Muscle layer of colon (tissue), 2 donors: ENCODE measurements around the gene ACP6.

Experiments used
- H3K27ac ChIP-seq: one replicate; pipeline ENCODE4 v1.7.0; 2013; ENCODE audit warnings: low read depth, mild to moderate bottlenecking, low read length, moderate library complexity
- H3K27me3 ChIP-seq, 2 donors: one replicate each; pipeline ENCODE4 v1.7.0; 2013; ENCODE audit warnings: low read length in 2 of 2, mild to moderate bottlenecking in 2 of 2; ENCODE audit not compliant: insufficient read depth in 2 of 2, control insufficient read depth in 1 of 2
- H3K36me3 ChIP-seq: one replicate; pipeline ENCODE4 v1.7.0; 2013; ENCODE audit warnings: mild to moderate bottlenecking, low read length; ENCODE audit not compliant: insufficient read depth
- H3K4me1 ChIP-seq: one replicate; pipeline ENCODE4 v1.7.0; 2013; ENCODE audit warnings: mild to moderate bottlenecking, low read length; ENCODE audit not compliant: insufficient read depth
- H3K4me3 ChIP-seq, 2 donors: one replicate each; pipeline ENCODE4 v1.7.0; 2013; ENCODE audit warnings: low read length in 2 of 2, low read depth in 1 of 2, mild to moderate bottlenecking in 1 of 2, moderate library complexity in 1 of 2
- H3K9ac ChIP-seq: one replicate; pipeline ENCODE4 v1.7.0; 2013; ENCODE audit warnings: low read length
- H3K9me3 ChIP-seq: one replicate; pipeline ENCODE4 v1.7.0; 2013; ENCODE audit warnings: mild to moderate bottlenecking, low read length
- donor health status: abdominal sarcoma.
- donor health status: Adenocarcinoma of cecum.

The ACP6 gene

GRCh38 chr1:147599362-147600118 is 70.8 kb downstream of the ACP6 start:
- Histone ChIP-seq H3K27ac (peak overlapping the region; percentile 85), H3K9ac (peak overlapping the region; percentile 65), H3K36me3 (no peaks in the 10 kb centered on the region)

GRCh38 chr1:147598621-147599361 is 71.5 kb downstream of the ACP6 start:
- no peaks in the 10 kb centered on the region for H3K9me3 ChIP-seq
- H3K36me3 ChIP-seq = no peaks in the 10 kb centered on the region
- H3K27ac ChIP-seq = peak overlapping the region; percentile 85
- no peaks in the 10 kb centered on the region for H3K27me3 ChIP-seq
- H3K4me3 ChIP-seq = peak overlapping the region; percentile 45 to 87
- peaks cover 27% of the 10 kb centered on the region for H3K4me1 ChIP-seq
- peak overlapping the region; percentile 65 for H3K9ac ChIP-seq

More at GRCh38 chr1:147599362-147600118, 70.8 kb downstream of the ACP6 start:
- H3K4me3 ChIP-seq = peak overlapping the region; percentile 45 to 87
- H3K27me3 ChIP-seq = no peaks in the 10 kb centered on the region
- no peaks in the 10 kb centered on the region for H3K9me3 ChIP-seq
- H3K4me1 ChIP-seq = peaks cover 27% of the 10 kb centered on the region

GRCh38 chr1:147597010-147597409 is 73.3 kb downstream of the ACP6 start:
- H3K4me3 ChIP-seq = no peak overlapping the region
- peaks cover 23% of the 10 kb centered on the region for H3K4me1 ChIP-seq
- H3K9ac ChIP-seq = no peak overlapping the region
- H3K27me3 ChIP-seq = no peaks in the 10 kb centered on the region
- no peak overlapping the region for H3K27ac ChIP-seq
- H3K36me3 ChIP-seq = no peaks in the 10 kb centered on the region
- no peaks in the 10 kb centered on the region for H3K9me3 ChIP-seq
